GM13977 (cell line): ENCODE measurements around the gene GALNT1.

Source experiments
- DNase-seq: peaks from one replicate; pipeline ENCODE4 v3.0.0; 2012; ENCODE audit warnings: low spot score
- in situ Hi-C: fragments of 300-500 bp; cut with MboI; formaldehyde crosslinking; loops from one replicate; pipeline ENCODE4 v1.12.0; 2022; ENCODE audit warnings: low sequenced_read_pairs, low pct_unique_long_range_greater_than_20kb, mixed read lengths, inconsistent platforms; ENCODE audit not compliant: unreplicated experiment
- TF ChIP-seq, protein P1 (sequence below): IDR thresholded peaks from 2 replicates; pipeline ENCODE4 v1.5.1; 2012; ENCODE audit warnings: mild to moderate bottlenecking, control low read depth; ENCODE audit not compliant: insufficient read depth; ENCODE audit errors: extremely low read depth, missing control alignments

GALNT1 gene

DNA sequence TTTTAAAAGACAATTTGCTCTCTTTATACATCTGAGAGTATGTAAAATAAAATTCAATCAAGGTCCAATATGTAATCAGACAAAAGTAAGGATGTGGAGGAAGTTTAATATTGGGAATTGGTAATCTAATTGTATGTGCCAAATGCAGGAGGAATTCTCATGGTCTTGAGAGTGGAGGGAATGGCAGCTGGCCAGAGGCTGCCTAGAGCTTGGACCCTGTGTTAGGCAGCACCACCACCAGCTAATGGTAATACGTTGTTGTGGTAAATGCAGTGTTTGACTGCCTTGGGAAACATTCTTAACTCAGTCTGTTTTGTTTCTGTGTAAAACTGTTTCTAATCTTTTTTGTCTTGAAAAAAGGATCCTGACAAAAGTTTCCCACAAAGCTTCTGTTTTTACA is 30.0 kb downstream of the GALNT1 start:
- TF ChIP-seq, protein P1, sequence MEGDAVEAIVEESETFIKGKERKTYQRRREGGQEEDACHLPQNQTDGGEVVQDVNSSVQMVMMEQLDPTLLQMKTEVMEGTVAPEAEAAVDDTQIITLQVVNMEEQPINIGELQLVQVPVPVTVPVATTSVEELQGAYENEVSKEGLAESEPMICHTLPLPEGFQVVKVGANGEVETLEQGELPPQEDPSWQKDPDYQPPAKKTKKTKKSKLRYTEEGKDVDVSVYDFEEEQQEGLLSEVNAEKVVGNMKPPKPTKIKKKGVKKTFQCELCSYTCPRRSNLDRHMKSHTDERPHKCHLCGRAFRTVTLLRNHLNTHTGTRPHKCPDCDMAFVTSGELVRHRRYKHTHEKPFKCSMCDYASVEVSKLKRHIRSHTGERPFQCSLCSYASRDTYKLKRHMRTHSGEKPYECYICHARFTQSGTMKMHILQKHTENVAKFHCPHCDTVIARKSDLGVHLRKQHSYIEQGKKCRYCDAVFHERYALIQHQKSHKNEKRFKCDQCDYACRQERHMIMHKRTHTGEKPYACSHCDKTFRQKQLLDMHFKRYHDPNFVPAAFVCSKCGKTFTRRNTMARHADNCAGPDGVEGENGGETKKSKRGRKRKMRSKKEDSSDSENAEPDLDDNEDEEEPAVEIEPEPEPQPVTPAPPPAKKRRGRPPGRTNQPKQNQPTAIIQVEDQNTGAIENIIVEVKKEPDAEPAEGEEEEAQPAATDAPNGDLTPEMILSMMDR, result no peak
- in situ Hi-C loops, result no loop called here
- no peak for DNase-seq

DNA sequence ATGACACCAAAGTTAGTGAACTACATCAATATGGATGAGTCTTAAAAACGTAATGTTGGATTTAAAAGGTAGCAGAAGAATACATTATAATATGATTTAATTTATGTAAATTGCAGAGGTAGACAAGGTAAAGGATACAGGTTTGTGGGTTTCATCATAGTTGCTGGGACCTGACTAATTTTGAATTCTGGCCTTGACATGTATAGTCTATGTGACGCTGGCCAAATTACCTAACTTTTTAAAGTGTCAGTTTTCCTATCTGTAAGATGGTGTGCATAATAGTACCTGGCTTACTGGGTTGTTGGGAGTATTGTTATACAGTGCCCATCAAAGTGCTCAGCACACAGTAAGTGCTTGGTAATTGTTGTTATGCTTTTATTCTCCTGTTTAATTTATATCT is 34.5 kb downstream of the GALNT1 start:
- DNase-seq, result no peak
- in situ Hi-C loops, result no loop called here
- TF ChIP-seq, protein P1, result no peak

DNA sequence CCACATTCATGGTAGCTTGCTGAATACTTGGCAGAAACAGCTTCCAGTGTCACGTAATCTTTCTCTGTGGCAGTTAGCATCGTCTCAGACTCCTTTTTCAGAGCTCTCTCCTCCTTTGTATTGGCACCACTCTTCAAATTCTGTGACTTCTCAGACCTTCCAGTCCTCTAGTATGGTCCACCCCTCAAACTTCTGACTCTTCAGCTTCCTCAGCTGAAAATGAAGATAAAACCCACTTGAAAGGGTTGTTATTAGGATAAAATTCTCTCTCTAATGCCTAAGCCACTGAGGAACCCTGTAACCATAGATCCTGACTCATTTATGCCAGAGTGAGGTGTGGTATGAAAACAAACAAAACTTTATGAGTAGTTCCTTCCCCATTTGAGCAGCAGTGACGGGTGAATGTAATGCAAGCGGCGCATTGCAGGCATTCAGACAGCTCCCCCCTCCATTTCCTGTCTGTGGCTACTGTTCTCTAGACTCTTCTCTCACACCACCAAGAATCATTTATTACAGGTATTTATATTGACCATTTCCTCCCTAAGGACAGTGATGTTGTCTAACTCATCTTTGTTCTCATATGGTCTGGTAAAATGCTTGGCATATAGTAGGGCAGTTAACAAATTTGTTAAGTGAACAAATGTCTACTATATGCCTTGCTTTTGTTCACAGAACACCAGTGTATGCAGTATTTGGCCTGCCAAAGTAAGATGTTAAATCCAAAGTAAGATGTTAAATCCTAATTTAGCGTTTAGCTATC is 35.3 kb downstream of the GALNT1 start:
- DNase-seq, result peak; percentile 57
- in situ Hi-C loops, result no loop called here
- TF ChIP-seq, protein P1, result no peak

DNA sequence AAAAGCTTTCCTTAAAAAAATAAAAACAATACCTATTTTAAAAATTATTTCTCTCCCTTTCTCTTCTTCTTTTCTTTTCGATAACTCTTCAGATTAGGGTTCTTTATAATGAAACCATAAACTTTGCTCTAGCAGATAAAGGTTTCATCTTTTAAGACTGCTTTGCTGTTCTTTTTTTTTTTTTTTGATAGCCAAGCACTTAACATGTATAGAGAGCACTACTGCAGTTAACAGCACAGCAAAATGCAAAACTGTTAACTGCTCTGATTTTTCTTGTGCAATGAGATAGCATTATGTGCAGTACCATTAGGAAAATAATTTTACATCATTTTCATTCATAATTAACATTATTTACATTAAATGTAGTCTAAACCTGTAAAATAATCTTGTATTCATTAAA is 36.3 kb downstream of the GALNT1 start:
- in situ Hi-C loops, result no loop called here
- no peak for DNase-seq
- TF ChIP-seq, protein P1, result no peak

DNA sequence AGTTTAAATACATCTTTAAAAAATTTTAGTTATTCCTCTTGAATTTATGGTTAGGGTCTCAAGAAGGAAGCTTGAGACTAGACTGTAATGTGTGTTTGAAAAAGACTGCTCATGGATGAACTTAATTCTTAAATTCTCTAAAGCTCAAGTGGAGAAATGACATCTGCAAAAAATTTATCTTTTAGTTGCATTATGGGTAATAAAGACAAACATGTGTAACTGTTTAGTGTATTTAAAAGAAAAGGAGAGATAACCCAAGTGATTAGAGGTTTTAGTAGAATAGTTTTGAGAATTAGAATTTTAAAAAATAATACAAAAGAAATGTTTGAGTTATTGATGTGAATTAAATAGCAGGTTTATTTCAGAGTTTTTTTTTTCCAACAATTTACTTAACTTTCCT is 36.7 kb downstream of the GALNT1 start:
- DNase-seq, result no peak
- in situ Hi-C loops, result no loop called here
- TF ChIP-seq, protein P1, result no peak

DNA sequence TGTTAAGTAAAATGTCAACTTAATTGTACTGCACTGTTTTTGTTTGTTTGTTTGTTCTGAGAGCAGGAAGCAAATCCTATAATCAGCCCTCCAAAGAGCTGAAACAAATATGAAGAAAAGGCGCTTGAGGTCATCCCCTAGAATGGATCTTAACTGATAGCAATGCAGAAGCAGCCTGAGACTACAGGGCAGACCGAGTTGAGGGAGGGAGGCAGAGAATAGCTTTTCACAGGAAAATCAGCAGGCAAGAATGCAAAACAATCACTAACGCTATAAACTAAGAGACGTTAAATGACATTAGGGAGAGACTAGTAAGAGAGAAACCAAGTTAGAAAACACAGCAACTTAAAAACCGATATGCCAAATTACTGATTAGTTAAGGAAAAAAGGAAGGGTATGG is 37.2 kb downstream of the GALNT1 start:
- in situ Hi-C loops, result no loop called here
- TF ChIP-seq, protein P1, result no peak
- no peak for DNase-seq
